HG03342 (cell line): ENCODE measurements around the gene TMSB15C.
"Not testable (repeated sequence)": the region's sequence is repeated elsewhere in the genome, so short reads cannot be mapped to it uniquely, and the experiment has no call there.

Experiments
- ATAC-seq: cut with Tn5 transposase; IDR thresholded peaks from one replicate; pipeline ENCODE4 v1.9.1; 2021; ENCODE audit warnings: mild to moderate bottlenecking, moderate library complexity; ENCODE audit not compliant: unreplicated experiment

The TMSB15C gene

GRCh38 chrX:104075778-104076445, at the start of gene TMSB15C:
Gene TMSB15C, minus strand, starts transcription at chrX:104076236.
- ATAC-seq, result peak; percentile 99

DNA sequence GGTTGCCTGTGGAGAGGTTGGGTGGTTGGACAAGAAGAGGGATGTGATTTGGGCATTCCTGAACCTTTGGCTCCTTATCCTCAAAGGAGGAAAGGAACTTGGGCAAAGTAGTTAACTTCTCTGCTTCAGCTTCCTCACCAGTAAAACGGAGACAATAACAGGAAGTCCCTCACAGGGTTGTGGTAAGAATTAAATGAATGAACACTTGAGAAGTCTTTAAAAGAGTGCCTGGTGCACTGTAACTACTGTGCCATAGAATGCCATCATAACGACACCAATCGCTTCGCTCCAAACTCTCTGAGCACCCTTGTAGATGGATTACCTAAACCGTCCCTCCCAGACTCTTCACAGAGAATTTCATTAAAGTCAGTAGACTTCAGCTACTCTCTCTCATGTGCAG, 46.8 kb upstream of the TMSB15C start:
- no peak for ATAC-seq

DNA sequence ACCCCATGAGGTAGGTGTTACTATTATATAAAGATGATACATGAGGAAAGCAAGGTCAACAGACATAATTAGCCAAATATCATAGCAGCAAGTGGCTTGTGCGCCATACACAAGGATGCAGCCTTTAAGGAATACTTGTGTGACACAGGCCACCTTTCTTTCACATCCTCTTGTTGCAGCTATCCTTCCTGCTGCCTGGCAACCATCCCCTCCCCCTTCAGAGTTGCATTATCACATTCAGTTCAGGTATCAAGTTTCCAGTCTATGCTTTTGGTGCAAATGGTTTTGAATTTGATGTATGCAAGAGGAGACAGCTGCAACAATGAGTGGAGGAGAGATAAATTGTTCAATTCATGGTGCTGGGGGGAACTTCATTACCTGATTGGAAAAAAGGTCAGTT, 42.7 kb upstream of the TMSB15C start:
- ATAC-seq, result peak; percentile 54

- no peak for ATAC-seq
Measured at GRCh38 chrX:104117759-104118158, 41.7 kb upstream of the TMSB15C start.

GRCh38 chrX:104113222-104113965, 37.4 kb upstream of the TMSB15C start:
- peak; percentile 41 for ATAC-seq

DNA sequence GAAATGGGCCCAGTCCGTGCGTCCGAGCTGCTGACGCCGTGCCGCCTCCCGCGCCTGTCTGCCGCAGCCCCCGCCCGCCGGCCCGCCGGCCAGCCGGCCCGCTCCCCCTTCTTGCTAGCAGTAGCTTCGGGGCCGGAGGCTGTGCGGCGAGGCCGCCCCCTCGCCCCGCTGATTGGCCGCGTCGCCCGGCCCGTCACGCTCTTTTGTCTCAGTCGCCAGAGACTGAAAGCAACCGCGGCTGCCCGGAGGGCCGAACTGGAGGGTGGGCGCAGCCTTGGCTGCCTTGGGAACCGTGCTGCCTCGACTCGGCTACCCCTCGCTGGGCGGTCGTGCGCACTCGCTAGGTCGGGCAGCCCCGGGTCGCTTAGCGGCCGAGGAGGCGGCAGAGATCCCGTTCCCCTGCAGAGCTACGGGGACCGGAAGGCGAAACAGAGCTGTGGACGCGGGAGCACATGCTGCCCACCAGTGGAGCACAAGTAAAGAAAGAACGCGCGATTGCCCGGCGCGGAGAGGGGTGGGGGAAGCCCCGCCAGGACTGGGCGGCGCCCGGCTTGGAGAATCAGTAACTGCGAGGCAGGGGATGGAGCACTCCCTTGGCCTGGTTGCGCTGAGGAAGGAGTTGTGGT, 36.4 kb upstream of the TMSB15C start, which contains the start of gene ZCCHC18:
Gene ZCCHC18, plus strand, starts transcription at position 198 of the 626 bp plus-strand sequence. CDS start 1,589 bp downstream, outside the sequence.
- peak; percentile 67 for ATAC-seq

GRCh38 chrX:104110491-104111240, 34.6 kb upstream of the TMSB15C start:
- ATAC-seq, result not testable (repeated sequence)

DNA sequence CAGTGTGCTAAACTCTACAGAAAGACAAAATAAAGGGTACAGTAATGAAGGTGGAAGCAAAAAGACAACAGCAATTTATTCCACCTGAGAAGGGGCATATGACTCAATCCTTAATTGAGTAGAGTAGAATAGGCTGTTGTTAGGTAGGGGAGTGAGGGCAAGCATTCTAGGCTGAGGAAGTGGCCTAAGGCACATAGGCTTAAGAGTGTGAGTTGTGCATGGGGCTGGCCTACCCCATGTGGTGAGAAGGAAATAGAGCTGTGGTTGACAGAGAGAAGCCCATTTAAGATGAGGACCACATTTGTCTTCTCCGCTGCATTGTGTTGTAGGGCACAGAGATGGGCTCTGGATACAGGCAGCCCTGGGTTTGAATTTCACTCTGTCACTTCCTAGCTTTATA, 32.9 kb upstream of the TMSB15C start:
- ATAC-seq, result no peak

GRCh38 chrX:104105330-104106262, 29.6 kb upstream of the TMSB15C start:
- ATAC-seq, result no peak

- no peak for ATAC-seq
Measured at GRCh38 chrX:104104676-104105075, 28.6 kb upstream of the TMSB15C start.

GRCh38 chrX:104098919-104099318, 22.9 kb upstream of the TMSB15C start:
- peak; percentile 55 for ATAC-seq

- peak; percentile 80 for ATAC-seq
Measured at GRCh38 chrX:104098151-104098808, 22.2 kb upstream of the TMSB15C start.

DNA sequence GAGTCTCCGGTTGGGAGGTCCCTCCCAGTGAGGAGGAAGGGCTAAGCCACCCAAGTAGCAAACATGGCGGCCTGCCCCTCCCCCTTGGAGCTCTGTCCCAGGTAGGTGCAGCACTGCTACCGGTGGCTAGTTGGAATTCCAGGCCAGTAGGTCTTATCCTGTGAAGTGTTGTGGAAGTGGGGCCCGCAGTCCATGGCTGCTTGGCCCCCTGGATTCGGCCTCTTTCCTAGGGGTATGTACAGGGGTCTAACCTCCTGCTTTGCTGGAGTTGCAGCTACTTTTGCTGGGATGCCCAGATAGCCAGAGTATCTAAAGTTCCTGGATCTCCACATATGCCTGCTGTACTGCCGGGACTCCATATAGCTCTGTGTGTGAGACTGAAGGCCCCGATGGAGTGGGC, 9.9 kb upstream of the TMSB15C start:
- ATAC-seq, result no peak

DNA sequence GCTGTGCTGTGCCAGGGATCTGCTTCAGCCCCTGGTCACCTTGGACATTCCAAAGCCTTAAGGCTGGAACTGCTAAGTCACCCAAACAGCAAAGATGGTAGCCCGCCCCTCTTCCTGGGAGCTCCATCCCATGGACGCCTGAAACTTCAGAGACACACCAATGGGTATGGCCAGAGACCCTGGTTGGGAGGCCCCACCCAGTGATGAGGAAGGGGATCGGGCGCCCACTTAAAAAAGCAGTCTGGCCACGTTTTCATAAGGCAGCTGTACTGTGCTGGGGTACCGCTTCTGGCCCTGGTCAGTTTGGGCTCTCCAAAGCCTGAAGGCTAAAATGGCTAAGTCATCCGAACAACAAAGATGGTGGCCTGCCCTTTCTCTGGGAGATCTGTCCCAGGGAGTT, 9.4 kb upstream of the TMSB15C start:
- ATAC-seq, result no peak

DNA sequence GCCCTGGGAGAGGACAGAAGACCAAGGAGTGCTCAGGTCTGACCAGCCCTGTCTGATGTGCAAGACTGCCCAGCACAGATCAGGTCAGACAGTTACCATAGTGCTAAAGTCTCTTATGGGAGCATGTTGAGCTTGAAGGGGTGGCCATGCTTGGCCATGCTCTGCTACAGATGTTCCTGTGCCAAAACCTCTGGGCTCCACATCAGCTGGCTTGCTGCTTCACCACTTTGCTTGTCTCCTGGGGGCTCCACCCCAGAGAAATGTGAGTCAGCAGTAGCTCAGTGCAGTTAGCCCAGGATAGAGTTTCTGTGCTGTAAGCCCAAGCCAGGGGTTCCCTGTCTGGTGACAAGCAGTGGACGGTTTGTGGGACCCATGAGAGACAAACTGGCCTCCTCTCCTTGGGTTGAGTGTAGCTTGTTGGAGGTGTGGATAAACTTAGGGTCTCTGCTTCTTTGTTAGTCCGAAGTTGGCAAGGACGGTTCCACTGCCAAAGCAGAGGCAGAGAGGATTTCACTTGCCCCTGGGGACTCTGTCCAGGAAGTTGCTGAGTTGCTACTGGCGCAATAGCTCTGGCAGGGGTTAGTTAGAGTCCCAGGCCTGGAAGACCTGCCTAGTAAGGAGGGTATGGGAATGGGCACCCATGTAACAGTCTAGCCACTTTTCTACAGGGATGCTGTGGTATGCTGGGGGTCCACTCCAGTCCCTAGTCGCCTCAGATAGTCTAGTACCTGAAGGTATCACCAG, 8.7 kb upstream of the TMSB15C start:
- no peak for ATAC-seq

- ATAC-seq, result no peak
Measured at GRCh38 chrX:104084063-104084462, 8.0 kb upstream of the TMSB15C start.

GRCh38 chrX:104077854-104078253, 1.8 kb upstream of the TMSB15C start:
- ATAC-seq, result not testable (repeated sequence)

DNA sequence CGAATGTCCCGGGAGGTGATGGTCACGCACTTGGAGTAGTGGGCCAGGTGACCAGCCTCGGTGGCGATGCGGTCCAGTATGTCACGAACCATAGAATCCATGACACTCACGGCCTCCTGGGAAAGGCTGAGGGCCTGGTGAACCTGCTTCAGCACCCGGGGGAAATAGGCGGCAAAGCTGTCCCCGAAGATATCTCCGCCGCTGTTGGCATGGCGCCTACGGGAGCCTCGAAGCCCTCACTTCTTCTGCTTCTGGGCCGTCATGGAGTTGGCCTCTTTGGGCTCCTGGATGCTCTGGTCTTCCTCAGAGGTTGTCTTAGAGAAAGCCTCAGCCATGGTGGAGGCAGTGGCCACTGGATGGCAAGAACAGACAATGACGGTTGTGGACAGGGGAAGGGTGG, 13.4 kb downstream of the TMSB15C start:
- ATAC-seq, result not testable (repeated sequence)

DNA sequence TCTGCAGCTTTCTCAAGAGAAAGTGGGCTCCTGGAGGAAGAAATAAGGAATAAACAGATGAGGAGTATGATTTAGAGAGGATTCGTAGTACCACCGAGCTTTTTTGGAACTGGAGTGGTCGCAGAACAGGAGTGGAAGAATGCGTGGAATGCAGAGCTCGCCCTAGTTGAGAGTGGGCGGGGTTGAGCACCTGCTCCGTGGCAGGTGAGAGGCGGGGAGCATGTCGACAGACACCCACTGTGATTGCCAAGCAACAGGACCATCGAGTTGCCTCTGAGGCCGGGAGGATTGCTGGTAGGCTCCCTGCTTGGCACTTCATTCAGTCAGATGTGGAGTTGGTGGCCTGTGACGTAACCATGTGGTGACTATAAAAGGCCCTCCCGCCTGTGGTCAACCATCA, 21.1 kb downstream of the TMSB15C start:
- not testable (repeated sequence) for ATAC-seq
